ENCODE measurements around the gene ZNF772. TPM values are rescaled to one million over a fixed set of nuclear protein-coding genes. Genes with fewer than 3 reads are reported as not detected.
"Not testable (repeated sequence)": the region's sequence is repeated elsewhere in the genome, so short reads cannot be mapped to it uniquely, and the experiment has no call there.

ZNF772 gene
- total RNA-seq (1 to 10 TPM; 2.5 to 3.2 TPM), total RNA-seq (3.4 to 34.1 (median 13.2) reads per million in 172 experiments)
- polyA plus RNA-seq (2013, experiment 1 of 2): 3.5 TPM
- polyA plus RNA-seq (2013, experiment 2 of 2): 1.6 TPM

- ATAC-seq (ENCODE audit: poor library complexity) (peak; percentile 98), DNase-seq (peak; percentile 73 to 95 (median 85))
- H3K9me3 Mint-ChIP-seq: peaks cover 19% of the 10 kb centered on the region
- ChIA-PET POLR2A (interaction anchor here (0.7 to 1.9 kb wide), 6 partner anchors 10 to 706 kb away, joined by 3 to 9 read pairs (median 4); partner anchors contain the start of genes ZIK1, ZNF154, ZNF274 and ZNF419), CTCF (interaction anchor here (0.7 to 2.0 kb wide), 7 partner anchors 9 to 106 kb away, joined by 3 to 9 read pairs (median 4); partner anchors contain the start of genes ZIK1, ZNF419, ZNF749 and ZNF773)
- Histone ChIP-seq H3K27me3 (ENCODE audit: control insufficient read depth in 1 of 2, insufficient read depth in 2 of 2, low read length in 2 of 2) (no peaks in the 10 kb centered on the region), H3K36me3 (ENCODE audit: insufficient read depth, low read length) (peaks cover 11% of the 10 kb centered on the region), H3K9me3 (ENCODE audit: control insufficient read depth in 1 of 2, insufficient read depth in 1 of 2, low read length in 2 of 2) (peaks cover 24 to 69% of the 10 kb centered on the region in 2 experiments), H3K27ac (ENCODE audit: low read depth in 1 of 2, low read length in 2 of 2) (peak within 1 kb of the TSS; percentile 46 to 54), H3K4me1 (ENCODE audit: insufficient read depth, low read length) (peaks cover 16% of the 10 kb centered on the region), H3K4me3 (ENCODE audit: low read length) (peak within 1 kb of the TSS; percentile 85)
- H3K36me3 Mint-ChIP-seq (ENCODE audit: low read depth): peaks cover 69% of the 10 kb centered on the region
- H3K27ac Mint-ChIP-seq: peak within 1 kb of the TSS; percentile 77
- peak within 1 kb of the TSS; percentile 90 for H3K4me3 Mint-ChIP-seq
- intact Hi-C loops (cut with DNase I, micrococcal nuclease): loop anchor here (1.0 to 5.0 kb wide), 4 partner anchors 22 to 101 kb away; partner anchors contain the start of genes ZNF749 (in 2 of the 2), ZNF773 (in 2 of the 2), ZNF416 (in 1 of the 2) and ZNF549 (in 1 of the 2)
- peak; percentile 33 for TF ChIP-seq CTCF (IDR thresholded peaks at IDR 0.05)
- H3K27me3 Mint-ChIP-seq: no peaks in the 10 kb centered on the region
- H3K4me1 Mint-ChIP-seq (ENCODE audit: low read depth): peaks cover 19% of the 10 kb centered on the region
These were observed at the start of gene ZNF772 for GRCh38 chr19:57477191-57478008. TSS of gene ZNF772 (minus strand) at chr19:57477566. CDS start at chr19:57477309, 257 bp downstream.

- Mint-ChIP-seq H3K9me3 (peaks cover 34% of the 10 kb centered on the region), H3K36me3 (ENCODE audit: low read depth) (peaks cover 70% of the 10 kb centered on the region)
- H3K4me1 ChIP-seq (ENCODE audit: insufficient read depth, low read length); H3K4me3 ChIP-seq (ENCODE audit: low read length); H3K27ac Mint-ChIP-seq; H3K27me3 Mint-ChIP-seq; H3K4me1 Mint-ChIP-seq (ENCODE audit: low read depth); POLR2A ChIA-PET; H3K4me3 Mint-ChIP-seq; CTCF ChIA-PET; H3K36me3 ChIP-seq (ENCODE audit: insufficient read depth, low read length); ATAC-seq (ENCODE audit: poor library complexity); H3K27ac ChIP-seq (ENCODE audit: low read depth in 1 of 2, low read length in 2 of 2); H3K27me3 ChIP-seq (ENCODE audit: control insufficient read depth in 1 of 2, insufficient read depth in 2 of 2, low read length in 2 of 2); DNase-seq; intact Hi-C loops (cut with DNase I, micrococcal nuclease): not testable (repeated sequence)
- peaks cover 33 to 38% of the 10 kb centered on the region in 2 experiments for H3K9me3 ChIP-seq (ENCODE audit: control insufficient read depth in 1 of 2, insufficient read depth in 1 of 2, low read length in 2 of 2)
These were observed 40.7 kb upstream of the ZNF772 start for GRCh38 chr19:57518021-57518420.

- no peak overlapping the region for H3K4me3 Mint-ChIP-seq
- Histone ChIP-seq H3K36me3 (ENCODE audit: insufficient read depth, low read length) (no peaks in the 10 kb centered on the region), H3K4me3 (ENCODE audit: low read length) (no peak overlapping the region), H3K27me3 (ENCODE audit: control insufficient read depth in 1 of 2, insufficient read depth in 2 of 2, low read length in 2 of 2) (no peaks in the 10 kb centered on the region), H3K27ac (ENCODE audit: low read depth in 1 of 2, low read length in 2 of 2) (no peak overlapping the region), H3K4me1 (ENCODE audit: insufficient read depth, low read length) (no peaks in the 10 kb centered on the region), H3K9me3 (ENCODE audit: control insufficient read depth in 1 of 2, insufficient read depth in 1 of 2, low read length in 2 of 2) (peaks cover 42 to 55% of the 10 kb centered on the region in 2 experiments)
- H3K27ac Mint-ChIP-seq: no peak overlapping the region
- ATAC-seq (ENCODE audit: poor library complexity) (no peak), DNase-seq (no peak)
- peaks cover 82% of the 10 kb centered on the region for H3K36me3 Mint-ChIP-seq (ENCODE audit: low read depth)
- ChIA-PET CTCF (no interaction called here), POLR2A (no interaction called here)
- TF ChIP-seq CTCF (IDR thresholded peaks at IDR 0.05): no peak
- intact Hi-C loops (cut with DNase I, micrococcal nuclease): no loop called here
- H3K4me1 Mint-ChIP-seq (ENCODE audit: low read depth): no peaks in the 10 kb centered on the region
- peaks cover 40% of the 10 kb centered on the region for H3K9me3 Mint-ChIP-seq
- no peaks in the 10 kb centered on the region for H3K27me3 Mint-ChIP-seq
These were observed 37.9 kb upstream of the ZNF772 start for GRCh38 chr19:57515255-57515654.
